Measurements from ENCODE around the gene BIRC3. TPM values are rescaled to one million over a fixed set of nuclear protein-coding genes. Genes with fewer than 3 reads are reported as not detected.

BIRC3 gene
- total and polyA plus RNA-seq, 2 experiments from 2014 or later, result 11.5 to 11.6 TPM

GRCh38 chr11:102268985-102269470 lies 48.3 kb upstream of the BIRC3 start:
- Histone ChIP-seq H4K20me1 (ENCODE audit: insufficient read depth, poor library complexity, severe bottlenecking) (no peaks in the 10 kb centered on the region), H3K79me2 (no peaks in the 10 kb centered on the region), H3K4me3 (no peak overlapping the region), H3K4me2 (peak overlapping the region; percentile 67), H3K27me3 (no peaks in the 10 kb centered on the region), H3K9me3 (ENCODE audit: low read depth) (no peaks in the 10 kb centered on the region), H3K27ac (peak overlapping the region; percentile 43), H2AFZ (peak overlapping the region; percentile 69), H3K36me3 (replicated peaks; ENCODE audit: insufficient read depth, low read depth) (no peaks in the 10 kb centered on the region), H3K9me2 (replicated peaks; ENCODE audit: insufficient read depth) (no peaks in the 10 kb centered on the region), H3K4me1 (ENCODE audit: insufficient read depth) (peaks cover 18% of the 10 kb centered on the region)
- DNase-seq (ENCODE audit: low spot score), result no peak
- TF ChIP-seq EZH2phosphoT487 (IDR thresholded peaks at IDR 0.05; ENCODE audit: low read depth, severe bottlenecking, unreplicated experiment) (no peak), CTCF (IDR thresholded peaks at IDR 0.05; ENCODE audit: poor library complexity) (no peak), EZH2 (IDR thresholded peaks at IDR 0.05; ENCODE audit: borderline replicate concordance) (no peak)
- WGBS (ENCODE audit: low lambda C conversion rate, missing lambda C conversion rate), result 27% methylated on average over 6 of the region's 6 CpGs

- no peak for DNase-seq (ENCODE audit: low spot score)
- H3K9me3 ChIP-seq (ENCODE audit: low read depth), result no peaks in the 10 kb centered on the region
- WGBS (ENCODE audit: low lambda C conversion rate, missing lambda C conversion rate), result 66% methylated on average over 2 of the region's 2 CpGs
- no peak overlapping the region for H3K4me3 ChIP-seq
- no peak overlapping the region for H2AFZ ChIP-seq
- no peaks in the 10 kb centered on the region for H3K9me2 ChIP-seq (replicated peaks; ENCODE audit: insufficient read depth)
- no peaks in the 10 kb centered on the region for H3K27me3 ChIP-seq
- H4K20me1 ChIP-seq (ENCODE audit: insufficient read depth, poor library complexity, severe bottlenecking), result no peaks in the 10 kb centered on the region
- peaks cover 18% of the 10 kb centered on the region for H3K4me1 ChIP-seq (ENCODE audit: insufficient read depth)
- TF ChIP-seq EZH2 (IDR thresholded peaks at IDR 0.05; ENCODE audit: borderline replicate concordance) (no peak), CTCF (IDR thresholded peaks at IDR 0.05; ENCODE audit: poor library complexity) (no peak), EZH2phosphoT487 (IDR thresholded peaks at IDR 0.05; ENCODE audit: low read depth, severe bottlenecking, unreplicated experiment) (no peak)
- H3K4me2 ChIP-seq, result no peak overlapping the region
- no peaks in the 10 kb centered on the region for H3K36me3 ChIP-seq (replicated peaks; ENCODE audit: insufficient read depth, low read depth)
- no peak overlapping the region for H3K27ac ChIP-seq
- H3K79me2 ChIP-seq, result no peaks in the 10 kb centered on the region
Observed at GRCh38 chr11:102269927-102270326, 47.4 kb upstream of the BIRC3 start.

GRCh38 chr11:102272047-102272824 lies 45.0 kb upstream of the BIRC3 start:
- Histone ChIP-seq H3K4me1 (ENCODE audit: insufficient read depth) (peaks cover 27% of the 10 kb centered on the region), H3K79me2 (no peaks in the 10 kb centered on the region), H3K36me3 (replicated peaks; ENCODE audit: insufficient read depth, low read depth) (no peaks in the 10 kb centered on the region), H2AFZ (no peak overlapping the region), H3K27me3 (no peaks in the 10 kb centered on the region), H4K20me1 (ENCODE audit: insufficient read depth, poor library complexity, severe bottlenecking) (no peaks in the 10 kb centered on the region), H3K9me3 (ENCODE audit: low read depth) (no peaks in the 10 kb centered on the region), H3K4me3 (no peak overlapping the region), H3K4me2 (peak overlapping the region; percentile 55), H3K9me2 (replicated peaks; ENCODE audit: insufficient read depth) (no peaks in the 10 kb centered on the region), H3K27ac (peak overlapping the region; percentile 49)
- 40% methylated on average over 10 of the region's 10 CpGs for WGBS (ENCODE audit: low lambda C conversion rate, missing lambda C conversion rate)
- peak; percentile 61 for DNase-seq (ENCODE audit: low spot score)
- TF ChIP-seq EZH2phosphoT487 (IDR thresholded peaks at IDR 0.05; ENCODE audit: low read depth, severe bottlenecking, unreplicated experiment), result no peak
- TF ChIP-seq CTCF (IDR thresholded peaks at IDR 0.05; ENCODE audit: poor library complexity), result no peak
- TF ChIP-seq EZH2 (IDR thresholded peaks at IDR 0.05; ENCODE audit: borderline replicate concordance), result no peak
